Stimulated activated CD4-positive, alpha-beta T cell treated with anti-CD3 and anti-CD28 coated beads, Interleukin-4, amount 100 ng/mL, for 1 hour (primary cell): Measurements from ENCODE around the gene PLCD1.
"Not testable (repeated sequence)": the region's sequence is repeated elsewhere in the genome, so short reads cannot be mapped to it uniquely, and the experiment has no call there.

Experiments
- DNase-seq: peaks from one replicate; pipeline ENCODE4 v3.0.0-alpha.2; 2020

The PLCD1 gene

DNA sequence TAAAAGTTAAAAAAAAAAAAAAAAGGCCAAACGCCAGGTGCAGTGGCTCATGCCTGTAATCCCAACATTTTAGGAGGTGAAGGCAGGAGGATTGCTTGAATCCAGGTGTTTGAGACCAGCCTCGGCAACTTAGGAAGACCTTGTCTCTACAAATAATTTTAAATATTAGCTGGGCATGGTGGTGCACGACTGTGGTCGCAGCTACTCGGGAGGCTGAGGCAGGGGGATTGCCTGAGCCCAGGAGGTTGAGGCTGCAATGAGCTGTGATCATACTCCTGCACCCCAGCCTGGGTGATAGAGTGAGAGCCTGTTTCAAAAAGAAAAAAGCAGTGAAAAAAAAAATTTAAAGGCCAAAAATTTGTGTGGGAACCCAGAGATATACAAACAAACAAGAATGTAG, 6.8 kb upstream of the PLCD1 start:
- DNase-seq: no peak

DNA sequence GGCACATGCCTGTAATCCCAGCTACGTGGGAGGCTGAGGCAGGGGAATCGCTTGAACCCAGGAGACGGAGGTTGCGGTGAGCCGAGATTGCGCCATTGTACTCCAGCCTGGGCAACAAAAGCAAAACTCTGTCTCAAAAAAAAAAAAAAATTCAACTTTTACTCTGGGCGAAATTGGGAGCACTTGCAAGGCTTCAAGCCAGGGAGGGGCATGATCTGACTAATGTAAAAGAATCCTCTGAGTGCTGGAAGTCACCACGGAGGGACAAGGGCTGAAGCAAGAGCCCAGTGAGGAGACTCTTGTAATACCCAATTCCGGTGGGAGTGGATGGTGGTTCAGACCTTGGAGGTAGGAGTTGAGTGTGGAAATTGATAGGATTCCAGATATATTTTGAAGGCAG, 4.9 kb upstream of the PLCD1 start:
- DNase-seq: not testable (repeated sequence)

DNA sequence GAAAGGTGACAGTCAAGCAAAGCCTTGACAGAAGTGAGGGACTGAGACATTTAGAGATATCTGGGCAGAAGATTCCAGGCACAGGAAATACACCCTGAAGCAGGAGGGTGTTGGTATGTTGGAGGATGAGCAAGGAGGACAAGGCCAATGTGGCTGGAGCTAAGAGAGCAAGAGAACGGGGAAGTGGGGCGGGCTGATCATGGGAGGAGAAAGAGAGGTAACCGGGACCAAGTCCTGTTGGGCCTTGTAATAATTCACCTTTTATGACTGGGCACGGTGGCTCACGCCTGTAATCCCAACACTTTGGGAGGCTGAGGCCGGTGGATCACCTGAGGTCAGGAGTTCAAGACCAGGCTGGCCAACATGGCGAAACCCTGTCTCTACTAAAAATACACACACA, 4.1 kb upstream of the PLCD1 start:
- DNase-seq: not testable (repeated sequence)

DNA sequence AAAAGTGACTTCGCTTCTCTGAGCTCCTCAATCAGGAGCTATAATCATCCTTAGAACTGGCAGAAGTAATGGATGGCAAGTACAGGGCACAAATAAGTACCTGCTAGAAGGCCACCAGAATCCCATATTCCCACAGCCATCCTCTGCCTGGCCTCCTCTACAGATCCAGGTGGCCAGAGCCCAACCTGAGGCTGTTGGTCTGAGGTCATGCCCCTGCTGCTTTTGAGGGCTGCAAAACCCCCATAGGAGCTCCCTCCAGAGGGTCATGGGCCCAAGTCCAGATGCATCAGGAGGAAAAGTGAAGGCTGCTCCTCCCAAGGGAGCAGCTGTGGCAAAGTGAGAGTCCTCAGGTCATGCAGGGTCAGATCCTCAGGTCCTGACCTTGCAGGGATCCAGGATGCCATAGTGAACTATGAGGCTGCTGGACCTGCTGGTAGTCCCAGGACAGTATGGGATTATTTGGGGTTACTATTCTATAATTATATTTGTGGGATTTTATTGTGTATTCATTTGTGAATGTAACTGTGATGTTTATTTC, 3.0 kb upstream of the PLCD1 start:
- no peak for DNase-seq

DNA sequence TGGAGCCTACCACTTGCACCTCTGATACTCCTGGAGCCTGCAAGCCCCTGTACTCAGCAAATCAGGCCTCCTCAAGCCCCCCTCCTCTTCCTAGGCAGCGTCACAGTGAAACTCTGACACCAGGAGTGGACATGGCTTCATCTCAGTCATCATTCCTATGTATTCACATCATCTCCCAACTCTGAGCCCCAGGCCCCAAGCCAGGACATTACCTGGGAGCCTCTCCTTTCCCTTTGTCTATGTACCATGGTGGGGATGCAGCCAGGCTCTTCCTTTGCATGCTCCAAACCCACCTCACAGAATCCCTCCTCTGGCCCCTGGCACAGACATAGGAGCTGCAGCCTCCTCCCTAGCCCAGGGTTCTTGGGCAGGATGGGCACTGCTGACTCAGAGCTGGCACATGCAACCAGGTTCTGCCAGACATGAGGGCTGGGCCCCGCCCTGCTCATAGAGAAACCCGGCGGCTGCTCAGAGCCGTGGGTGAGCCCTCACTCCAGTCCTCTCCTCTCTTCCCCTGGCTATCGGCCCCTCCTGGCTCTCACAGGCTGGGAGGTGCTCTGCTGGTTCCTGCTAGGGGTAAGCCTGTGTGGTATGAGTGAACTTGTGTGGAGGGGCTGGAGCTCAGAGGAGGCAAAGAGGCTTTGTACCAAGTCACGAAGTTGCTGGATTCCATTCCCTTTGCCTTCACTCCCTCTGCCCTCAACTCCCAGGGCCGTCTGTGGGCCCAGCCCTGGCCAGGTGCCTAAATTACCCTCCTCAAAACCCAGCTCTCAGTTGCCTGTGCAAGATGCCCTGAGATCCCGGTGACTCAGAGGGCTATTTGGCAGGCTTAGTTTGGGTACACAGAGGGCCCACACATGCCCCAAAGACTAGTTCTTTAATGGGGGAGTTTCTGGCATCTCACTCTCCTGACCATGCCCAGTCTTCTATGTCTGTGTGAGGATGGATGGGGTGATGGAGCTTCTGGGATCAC, 1.9 kb upstream of the PLCD1 start:
- DNase-seq: peak; percentile 53

DNA sequence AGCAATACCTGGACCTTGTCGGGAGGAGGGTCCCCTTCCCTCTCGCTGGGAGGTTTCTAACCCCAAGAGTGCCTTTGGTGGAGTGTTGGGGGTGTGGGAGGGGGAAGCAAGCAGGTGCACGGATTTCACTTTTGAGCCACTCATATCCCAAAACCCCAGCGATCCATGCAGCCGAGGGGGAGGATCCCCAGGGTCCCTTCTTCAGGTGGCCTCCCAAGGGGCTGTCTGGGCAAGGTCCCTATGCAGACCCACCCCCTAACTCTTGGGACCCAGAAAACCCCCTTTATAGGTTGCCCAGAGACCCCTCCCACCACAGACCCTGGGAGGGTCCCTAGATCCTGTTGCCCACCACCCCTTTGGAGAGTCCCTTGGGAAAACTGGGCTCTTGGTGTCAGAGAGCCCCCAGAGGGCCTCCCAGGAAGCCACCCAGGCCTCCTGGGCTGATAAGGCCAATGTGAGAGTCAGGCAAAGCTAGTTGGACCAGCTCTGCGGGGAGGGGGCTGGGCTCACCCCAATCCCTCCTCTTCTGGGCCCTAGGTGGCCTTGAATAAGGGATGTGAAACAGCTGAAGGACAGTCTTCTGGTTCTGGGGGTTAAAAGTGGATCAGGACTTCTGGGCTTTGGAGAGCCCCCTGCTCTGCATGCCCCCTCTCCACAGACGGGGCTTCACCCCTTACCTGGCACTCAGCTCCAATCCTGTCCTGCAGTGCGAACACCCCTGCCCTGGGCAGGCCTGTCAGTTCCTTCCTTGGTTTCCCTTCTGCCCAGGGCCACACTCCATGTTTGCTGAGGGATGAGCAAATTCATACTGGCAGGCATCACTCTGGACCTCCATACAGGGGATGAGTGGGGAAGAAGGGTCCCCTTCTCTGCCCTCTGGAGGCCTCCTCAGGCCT, 932 bp upstream of the PLCD1 start:
- DNase-seq: no peak

DNA sequence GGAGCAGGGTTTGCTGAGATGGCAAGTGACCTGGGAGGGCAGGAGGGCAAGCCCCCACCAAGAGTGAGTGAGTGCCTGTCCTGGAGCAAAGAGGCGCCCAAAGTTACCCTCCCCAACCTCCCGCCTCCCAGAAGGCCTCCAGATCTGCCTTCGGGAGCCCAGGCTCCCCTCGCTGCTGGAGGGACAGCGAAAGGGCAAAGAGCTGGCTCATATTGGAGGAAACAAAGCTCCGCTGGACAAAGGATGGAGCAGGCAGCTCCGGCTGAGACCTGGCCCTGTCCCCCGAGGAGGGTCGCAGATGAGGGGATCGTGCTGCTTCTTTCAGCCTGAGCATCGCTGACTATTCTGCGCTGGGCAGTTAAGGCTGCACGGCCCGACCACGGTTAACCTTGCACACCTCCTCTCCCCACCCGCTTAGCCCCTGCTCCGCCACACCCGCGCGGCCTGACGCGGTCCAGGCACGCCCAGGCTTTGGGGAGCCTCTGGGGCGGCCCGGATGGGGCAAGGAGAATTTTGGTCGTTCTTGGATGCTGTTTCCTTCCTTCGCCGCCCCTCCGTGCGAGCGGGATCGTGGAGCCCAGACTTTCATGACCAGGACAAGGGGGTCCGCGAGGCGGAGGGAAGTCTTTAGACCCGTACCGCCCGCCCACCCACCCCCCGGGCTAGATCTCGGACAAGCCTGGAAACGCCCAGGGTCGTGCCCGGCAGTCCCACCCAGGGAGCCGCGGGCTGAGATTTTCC, 651 bp downstream of the PLCD1 start:
- no peak for DNase-seq

DNA sequence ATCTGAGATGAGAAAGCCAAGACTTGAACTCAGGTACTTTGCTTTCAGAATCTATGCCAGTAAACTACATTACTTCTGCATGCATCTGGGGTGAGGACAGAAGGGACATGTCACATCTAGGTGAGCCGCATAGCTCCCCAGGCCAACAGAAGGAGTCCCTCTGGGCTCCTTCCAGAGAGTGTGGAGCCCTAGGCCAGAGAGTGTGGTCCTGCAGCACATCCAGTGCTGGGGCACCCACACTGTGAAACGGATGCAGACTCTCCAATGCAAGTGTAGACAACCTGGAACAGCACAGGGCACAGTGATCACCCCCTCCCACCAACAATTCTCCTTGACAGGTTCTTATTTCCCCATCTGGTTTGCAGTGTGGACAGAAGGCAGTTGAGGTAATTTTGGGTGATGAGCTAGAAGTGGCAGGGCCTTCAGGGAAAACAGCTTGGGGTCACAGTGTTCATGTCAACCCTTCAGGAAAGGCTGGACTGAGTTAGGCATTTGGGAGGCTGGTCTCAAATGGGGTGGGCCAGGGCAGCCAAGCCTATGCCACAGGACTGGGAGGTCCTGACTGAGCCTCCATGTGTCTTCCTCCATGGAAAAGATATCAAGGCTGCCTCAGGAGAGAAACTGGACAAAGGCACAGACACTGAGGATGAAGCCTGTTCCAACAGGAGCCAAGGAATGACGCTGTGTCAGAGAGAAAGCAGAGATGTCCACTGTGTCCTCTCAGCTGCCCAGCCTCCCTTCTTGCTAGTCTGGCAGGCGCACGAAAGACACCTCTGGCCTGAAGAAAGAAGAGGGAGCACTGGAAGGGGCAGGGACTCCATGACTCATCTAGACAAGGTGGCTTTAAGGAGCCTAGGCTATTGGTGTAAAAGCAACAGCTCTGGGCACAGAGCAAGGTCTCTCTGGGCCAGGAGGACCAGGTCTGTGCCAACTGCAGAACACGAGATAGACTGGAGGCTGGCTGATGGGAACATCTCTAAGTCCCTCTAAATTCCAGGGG, 1.7 kb downstream of the PLCD1 start:
- DNase-seq: no peak

DNA sequence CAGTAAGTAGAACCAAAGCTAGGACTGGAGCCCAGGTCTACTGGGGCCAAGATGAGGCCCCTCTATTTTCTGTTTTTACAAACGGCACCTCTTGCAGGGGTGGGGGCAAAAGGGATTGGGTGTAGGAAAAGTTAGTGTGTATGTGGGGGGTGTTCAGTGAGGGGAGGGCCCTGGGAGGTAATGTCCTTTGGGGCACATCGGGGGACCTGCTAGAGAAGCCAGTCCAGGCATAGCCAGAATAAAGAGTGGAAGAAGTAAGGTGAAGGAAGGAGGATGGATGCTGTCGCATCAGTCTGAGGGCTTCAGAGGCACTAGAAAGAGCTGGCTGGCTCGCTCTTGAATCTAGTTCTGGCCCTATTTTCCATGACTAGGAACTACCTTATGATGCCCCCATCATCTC, 2.6 kb downstream of the PLCD1 start:
- DNase-seq: no peak

DNA sequence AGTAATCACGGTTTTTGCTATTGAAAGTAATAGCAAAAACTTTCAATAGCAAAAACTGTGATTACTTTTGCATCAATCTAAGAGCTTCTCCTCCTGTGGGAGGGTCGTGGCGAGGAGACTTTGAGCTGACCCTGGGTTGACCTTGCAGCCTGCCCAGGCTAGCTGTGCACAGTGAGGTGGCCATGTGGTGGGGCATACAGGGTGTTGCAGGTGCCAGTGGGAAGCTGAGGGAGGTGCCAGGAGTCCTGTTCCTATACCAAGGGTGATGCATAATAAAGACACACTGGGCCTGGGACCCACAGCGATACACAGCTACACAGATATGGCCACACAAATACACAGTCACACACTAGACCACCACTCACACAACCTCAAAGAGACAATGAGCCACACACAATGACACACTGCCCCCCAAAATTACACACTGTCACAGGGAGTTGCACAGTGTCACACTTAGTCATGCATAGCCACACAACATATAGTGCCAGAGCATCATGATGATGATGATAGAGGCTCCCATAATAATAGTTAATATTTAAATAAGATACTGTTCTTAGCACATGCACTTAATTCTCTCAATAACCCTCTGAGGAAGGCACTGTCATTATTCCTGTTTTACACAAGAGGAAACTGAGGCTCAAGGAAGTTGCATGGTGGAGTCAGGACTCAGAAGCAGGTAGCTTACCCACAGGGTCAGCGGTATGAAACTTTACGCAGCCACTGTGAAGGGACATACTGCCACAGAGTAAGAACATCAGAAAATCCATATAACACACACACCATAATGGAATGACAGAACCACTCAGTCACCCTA, 6.3 kb downstream of the PLCD1 start:
- DNase-seq: no peak

DNA sequence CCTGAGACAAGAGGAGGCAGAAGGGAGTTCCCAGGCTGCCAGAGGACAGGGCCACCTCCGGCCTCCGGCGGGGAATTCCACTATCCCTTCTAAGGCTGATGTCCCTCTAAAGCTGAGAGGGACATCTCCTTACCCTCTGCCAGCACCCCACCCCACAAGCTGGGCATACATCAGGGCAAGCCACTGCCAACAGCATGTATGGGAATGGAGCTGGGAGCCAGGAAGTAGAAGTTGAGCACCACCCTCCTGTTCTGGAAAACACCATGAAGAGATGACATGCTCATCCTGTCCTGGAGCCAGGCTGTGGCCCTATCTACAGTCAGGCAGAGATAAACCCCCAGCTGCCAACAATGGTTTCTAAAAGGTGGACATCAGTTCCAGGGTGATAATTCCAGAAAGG, 7.1 kb downstream of the PLCD1 start:
- no peak for DNase-seq

DNA sequence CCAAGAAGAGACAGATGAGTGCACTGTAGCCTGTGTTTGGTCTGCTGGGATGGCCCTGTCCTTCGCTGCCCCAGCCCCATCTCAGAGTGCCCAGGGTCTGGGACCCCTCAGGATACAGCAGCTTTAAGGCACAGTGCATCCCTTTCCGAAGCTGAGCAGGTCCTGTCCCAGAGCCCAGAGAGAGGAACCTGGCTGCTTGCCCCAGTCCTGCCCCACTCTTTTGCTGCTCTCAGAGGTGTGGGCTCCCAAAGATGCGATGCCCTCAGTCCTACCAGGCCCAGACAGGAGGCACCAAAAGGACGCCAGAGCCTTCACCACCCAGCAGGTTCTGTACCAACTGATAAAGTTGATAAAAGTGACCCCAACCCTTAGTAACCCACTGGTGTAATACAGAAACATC, 8.2 kb downstream of the PLCD1 start:
- no peak for DNase-seq

DNA sequence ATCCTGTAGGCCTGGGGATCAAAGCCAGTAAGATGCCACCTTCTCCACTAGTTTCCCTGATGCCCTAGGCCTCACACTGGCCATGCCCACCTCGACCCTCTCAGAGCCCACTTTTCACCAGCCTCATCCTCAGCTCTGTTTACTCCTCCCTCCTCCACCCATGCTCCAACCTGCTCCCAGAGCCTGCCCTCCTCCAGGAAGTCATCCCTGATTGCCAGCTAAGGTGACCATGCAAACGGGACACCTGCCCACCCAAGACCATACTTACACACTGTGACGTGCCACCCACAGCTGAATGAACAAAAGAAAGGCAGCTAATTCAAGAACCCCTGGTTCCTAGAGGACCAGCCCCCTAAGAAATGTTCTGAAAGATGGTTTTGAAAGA, 9.1 kb downstream of the PLCD1 start:
- DNase-seq: no peak

DNA sequence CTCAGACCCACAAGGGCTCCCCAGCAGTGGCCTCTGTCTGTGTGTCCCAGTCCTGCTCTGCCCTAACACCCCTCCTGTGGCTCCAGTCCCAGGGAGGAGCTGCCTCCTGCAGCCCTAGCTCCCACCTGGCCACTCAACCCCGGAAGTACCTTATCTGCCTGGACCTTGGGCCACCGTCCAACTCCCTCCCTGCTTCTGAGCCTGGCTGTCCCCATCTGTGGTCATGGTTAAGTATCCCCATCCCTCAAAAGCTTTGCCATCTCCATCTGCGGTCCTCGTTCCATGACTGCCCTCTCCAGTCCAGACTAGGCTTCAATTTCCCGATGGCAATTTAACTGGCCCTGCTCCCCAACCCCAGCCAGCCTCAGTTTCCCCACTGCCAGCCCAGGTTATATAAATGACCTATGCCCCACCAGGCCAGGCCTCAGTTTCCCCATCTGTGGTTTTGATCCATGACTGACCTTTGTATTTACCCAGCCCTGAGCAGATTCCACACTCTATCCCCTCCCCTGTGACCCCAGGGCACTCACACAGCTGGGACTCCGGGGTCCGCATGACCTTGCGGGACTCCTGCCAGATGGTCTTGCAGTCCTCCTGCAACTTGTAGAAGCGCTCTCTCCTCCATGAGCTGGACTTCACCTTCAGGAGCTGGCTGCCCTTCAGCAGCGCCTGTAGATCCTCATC, 9.6 kb downstream of the PLCD1 start:
- DNase-seq: no peak

DNA sequence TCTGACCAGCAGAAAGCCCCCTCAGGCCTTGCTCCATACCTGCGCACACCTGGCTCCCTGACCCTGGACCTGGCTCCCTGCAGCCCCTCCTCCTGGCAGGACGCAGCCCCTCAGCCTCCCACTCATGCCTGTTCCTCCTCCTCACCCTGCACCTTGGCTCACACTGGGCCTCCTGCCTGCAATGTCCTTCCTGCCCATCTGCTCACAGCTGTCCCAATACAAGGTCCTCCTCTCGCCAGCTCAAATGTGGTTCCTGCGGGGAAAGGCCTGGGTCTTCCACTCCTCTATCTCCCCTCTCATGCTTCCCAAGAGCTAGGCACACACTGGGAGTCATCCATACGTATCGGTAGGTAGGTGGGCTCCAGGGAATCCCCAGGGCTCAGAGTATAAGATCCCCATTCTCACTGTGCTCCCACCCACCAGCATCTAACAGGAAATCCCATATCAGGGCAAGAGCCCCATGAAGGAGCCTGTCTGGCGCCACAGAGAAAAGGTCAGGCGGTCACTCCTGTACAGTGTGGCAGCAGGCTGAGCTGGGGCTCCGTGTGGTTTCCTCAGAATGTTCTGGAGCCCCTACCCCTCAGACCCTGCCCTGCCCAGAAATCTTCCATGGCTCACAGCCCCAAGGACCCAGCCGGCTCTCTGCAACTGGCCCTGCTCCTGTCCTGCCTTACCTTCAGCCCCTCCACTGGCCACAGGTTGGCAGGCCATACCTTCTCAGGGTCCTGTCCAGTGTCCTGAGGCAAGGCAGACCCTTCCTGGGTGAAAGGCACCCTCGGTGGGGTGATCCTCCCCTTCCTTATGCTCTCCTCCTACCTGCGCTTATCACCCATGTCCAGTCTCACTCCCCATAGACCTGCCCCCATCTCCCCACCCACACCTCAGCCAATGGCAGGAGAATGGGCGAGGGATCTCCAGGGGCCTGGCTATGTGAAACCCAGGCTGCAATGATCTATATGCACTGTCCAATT, 10.9 kb downstream of the PLCD1 start:
- DNase-seq: no peak

DNA sequence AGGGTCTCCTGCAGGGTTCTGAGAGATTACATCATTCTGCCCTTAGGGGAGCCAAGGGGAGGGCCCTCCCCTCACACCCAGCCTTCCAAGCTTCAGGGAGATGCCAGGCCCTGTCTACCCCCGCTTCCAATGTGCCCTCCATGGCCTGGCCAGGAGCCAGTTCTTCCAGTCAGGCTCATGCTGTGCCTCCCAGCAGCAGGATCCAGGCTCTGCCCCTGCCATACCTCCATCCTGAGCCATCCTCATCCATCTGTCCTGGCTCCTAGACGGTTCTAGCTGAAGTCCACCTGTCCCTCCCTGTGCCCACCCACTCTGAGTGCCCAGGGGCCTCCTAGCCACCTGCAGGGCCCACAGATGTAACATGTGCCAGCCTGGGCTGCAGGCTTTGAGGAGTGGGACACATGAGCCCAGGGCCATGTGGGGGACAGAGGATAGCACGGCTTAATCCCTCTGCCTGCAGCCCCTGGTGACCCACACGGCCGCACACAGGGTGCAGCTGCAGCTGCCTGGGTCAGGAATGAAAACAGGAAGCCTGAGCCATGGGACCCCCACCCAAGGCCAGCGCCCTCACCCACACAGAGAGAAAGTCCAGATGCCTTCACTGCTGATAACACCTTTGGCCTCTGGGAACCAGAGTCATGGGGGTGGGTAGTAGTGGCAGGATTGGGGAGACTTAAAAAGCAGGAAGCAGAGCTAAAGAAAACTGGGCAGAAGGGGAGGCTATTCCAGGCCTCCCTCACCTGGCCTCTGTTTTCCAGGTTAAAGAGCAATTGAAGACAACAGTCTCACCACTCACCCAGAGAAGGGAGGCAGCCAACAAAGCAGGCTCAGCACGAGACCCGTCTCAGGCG, 11.8 kb downstream of the PLCD1 start:
- DNase-seq: no peak

DNA sequence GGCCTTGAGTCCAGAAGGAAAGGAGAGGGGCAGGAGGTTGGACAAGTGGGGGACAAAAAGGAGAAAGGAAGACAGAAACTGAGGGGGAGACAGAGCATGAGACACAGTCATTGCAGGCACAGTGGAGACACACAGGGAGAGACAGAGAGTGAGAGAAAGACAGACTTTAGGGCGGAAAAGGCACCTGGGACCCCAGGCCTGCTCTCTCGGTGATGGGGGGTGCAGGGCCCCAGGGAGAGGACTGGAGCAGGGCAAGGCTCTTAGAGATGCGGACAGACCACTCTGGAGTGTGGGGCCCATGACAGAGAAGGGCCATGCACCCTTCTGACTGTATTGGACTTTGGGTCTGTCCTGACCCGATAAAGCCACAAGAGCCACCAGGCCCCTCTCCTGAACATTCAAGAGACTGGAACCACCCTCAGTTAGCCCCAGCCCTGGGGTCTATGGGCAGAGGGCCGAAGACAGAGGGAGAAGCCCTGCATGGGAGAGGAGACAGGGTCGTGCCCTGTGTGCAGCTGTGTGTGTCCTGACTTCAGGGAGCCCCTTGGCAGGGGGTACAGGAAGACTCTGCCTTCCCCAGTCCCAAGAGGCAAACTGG, 12.5 kb downstream of the PLCD1 start:
- no peak for DNase-seq
